GM03348 (cell line): Measurements from ENCODE around the gene CREB1.
A peak's percentile ranks its signal among the peaks of the same experiment; 100 is the strongest.
"Not testable (repeated sequence)": the region's sequence is repeated elsewhere in the genome, so short reads cannot be mapped to it uniquely, and the experiment has no call there.

Source experiments
- DNase-seq: peaks from one replicate; pipeline ENCODE4 v3.0.0; 2012; ENCODE audit warnings: low spot score

CREB1 gene

GRCh38 chr2:207617011-207617671 lies 87.4 kb downstream of the CREB1 start:
- DNase-seq = peak; percentile 73

DNA sequence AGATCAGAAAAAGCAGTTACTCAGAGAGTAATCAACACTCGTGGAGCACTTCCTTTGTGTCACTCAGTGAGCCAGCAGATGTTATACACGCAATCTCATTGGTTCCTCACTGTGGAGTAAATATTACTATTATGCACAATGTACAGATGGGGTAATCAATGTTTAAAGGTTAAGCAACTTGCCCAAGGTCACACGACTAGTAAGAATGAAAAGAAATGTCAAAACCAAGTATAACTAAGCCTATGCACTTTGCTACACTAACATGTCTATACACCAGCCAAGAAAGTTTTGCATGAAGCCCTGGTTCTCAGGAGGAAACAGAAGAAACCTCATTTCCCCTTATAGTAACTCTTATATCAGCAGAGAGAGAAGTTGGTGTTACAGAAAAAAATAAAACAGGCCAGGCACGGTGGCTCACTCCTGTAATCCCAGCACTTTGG lies 90.0 kb downstream of the CREB1 start:
- DNase-seq = no peak

- DNase-seq = no peak
Measured at GRCh38 chr2:207621501-207622039, 91.8 kb downstream of the CREB1 start.

DNA sequence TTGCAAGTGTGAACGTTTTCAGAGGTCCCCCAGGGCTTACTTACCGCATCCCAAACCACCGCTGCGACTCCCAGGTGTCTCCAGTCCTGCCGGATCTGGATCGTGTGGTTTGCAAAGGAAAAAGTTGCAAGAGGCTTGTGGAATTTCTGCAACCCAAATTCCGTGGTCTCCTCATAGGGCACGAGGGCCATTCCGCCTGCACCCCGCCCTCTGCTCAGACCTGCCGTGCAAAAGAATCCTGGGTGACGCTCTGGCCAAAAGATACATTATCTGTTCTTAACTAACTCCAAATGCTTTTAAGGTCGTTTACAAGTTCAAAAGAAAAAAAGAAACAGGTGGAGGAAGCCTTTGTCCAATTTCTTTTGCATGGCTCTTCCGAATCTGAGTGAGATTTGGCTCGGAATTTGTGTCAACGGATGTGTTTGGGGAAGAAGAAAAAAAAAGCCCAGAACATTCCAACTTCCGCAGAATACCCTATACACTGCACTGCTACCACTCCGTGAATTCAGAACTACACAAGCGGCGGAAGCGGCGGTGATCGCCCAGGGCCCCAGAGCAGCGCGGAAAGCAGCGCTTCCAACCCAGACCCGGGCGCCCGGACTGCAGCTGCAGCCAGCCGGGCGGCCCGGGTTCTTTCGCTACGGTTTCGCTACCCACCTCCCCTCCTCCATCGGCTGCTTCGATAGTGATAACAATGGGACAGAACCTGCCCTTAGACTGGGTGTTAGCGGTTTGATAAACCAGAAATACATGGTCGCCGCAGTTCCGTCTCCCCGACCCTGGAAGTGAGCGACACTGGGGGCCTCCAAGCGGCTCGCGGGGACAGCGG lies 94.6 kb downstream of the CREB1 start:
- DNase-seq = peak; percentile 74

- peak; percentile 95 for DNase-seq
Measured at GRCh38 chr2:207625014-207625907, 95.5 kb downstream of the CREB1 start, which contains the start of gene METTL21A. METTL21A (minus strand) TSS chr2:207625394; CDS start chr2:207624375, 1,019 bp downstream.

DNA sequence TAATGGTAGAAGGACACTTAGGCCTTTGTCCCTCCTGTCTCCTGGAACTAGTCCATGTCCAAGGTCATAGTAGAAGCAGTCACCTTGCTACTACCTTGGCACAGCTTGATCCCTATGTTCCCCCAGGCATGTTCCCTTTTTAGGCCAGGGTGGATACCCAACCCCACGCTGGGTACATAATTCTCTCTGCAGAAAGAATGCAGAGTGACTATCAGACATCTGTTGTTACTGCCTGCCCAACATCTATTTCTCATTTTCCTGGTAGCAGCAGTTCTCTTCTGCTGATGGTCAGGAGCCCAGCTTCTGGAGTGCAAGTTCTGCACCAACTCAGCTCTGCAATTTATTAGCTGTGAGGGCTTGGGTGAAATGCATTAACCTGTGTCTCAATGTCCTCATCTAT lies 99.8 kb downstream of the CREB1 start:
- DNase-seq = no peak

DNA sequence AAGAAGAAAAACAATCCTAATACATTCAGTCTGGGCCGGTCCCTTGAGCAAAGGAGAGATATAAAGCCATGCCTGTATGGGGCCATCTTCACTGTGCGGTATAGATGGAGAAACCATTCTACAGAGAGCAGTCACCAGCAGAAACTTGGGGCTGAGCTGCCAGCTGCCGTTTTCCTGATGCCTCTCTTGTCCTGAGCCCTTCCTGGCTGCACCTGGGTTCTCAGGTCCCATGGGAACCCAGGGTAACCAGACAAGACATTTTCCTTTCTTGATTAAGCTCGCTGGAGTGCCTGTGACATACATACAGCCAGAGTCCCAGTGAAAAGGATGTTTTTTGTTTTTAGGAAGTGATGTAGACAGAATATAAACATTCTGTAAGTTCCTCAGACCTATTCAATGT lies 100.7 kb downstream of the CREB1 start:
- DNase-seq = no peak

DNA sequence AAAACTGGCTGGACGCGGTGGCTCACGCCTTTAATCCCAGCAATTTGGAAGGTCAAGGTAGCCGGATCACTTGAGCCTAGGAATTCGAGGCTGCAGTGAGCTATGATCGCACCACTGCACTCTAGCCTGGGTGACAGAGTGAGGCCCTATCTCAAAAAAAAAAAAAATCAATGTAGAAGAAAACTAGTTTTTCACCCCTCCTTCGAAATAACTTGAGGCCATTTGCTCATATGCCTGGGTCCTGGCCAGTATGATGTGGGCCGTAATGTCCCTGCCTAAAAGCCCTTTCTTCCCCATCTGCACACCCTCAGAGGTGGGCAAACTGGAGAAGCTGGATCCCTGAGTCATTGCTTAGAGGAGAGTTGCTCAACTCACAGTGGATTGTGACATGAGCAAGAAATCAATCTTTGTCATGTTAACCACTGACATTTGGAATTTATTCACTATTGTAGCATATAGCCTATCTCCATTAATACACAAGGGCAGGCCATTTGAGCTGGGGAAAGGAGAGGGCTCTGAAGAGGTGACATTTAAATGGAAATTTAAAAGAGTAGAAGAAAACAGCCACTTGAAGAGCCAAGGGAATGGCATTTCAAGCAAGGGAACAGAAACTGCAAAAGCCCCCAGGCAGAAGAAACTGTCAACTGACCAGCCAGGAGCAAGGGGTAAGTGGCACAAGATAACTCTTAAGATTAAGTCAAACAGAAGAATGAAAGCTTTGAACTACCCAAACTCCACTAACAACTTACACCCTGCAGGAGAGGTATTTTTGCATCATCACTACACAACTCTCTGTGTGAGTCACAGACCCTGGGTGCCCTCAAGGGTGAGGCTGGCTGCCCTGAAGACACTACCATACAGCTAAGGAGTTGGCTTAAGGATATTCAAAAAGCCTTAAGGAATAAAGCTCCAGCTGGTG lies 103.1 kb downstream of the CREB1 start:
- DNase-seq = peak; percentile 33

DNA sequence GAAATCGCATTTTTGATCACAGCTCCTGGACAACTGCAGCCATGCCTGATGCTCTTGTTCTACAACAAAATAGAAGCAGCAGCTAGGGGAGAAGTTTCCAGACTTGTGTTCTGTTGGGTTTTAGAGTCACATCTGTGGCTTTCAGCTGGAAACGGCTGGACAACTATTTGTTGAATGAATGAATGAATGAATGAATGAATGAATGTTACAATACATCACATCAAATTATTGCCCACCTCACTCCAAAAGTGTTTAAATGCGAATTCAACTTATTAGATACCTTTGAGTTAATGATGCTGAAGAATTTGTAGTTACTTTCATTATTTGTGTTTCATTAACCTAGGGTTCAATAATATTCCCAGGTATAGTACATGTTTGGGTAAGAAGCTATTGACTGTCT lies 103.9 kb downstream of the CREB1 start:
- no peak for DNase-seq

DNA sequence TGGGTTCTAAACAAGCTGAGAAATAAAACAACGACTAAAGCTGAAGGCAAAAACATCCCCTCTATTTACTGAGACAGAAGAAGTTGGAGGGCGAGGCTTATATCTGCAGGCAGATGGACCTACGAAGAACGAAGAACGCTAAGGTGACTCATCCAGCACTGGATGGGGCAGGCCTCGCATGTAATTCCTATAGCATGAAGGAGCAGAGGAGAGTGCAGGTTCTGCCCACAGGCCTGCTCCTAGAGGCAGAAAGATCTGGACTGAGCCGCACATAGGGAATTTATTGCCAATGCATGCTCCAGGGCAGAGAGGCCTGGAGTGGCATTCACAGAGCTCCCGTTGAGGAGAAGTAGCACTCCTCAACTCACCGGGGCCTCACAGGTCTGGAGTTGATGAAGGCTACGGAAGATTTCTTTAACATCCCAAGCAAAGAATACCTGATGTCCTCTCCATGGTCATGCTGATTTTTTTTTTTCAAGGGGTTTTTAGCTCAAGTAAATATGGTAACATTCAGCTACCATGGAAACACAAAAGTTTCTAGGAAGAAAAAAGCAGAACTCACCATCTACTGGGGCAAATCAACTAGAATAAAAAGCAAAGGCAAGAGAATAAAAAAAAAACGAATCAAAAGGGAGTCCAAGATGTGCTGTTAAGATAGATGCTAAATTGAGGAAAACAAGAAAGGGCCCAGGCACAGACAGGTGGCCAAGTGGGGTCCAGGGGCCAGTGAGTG lies 105.9 kb downstream of the CREB1 start:
- DNase-seq = no peak

DNA sequence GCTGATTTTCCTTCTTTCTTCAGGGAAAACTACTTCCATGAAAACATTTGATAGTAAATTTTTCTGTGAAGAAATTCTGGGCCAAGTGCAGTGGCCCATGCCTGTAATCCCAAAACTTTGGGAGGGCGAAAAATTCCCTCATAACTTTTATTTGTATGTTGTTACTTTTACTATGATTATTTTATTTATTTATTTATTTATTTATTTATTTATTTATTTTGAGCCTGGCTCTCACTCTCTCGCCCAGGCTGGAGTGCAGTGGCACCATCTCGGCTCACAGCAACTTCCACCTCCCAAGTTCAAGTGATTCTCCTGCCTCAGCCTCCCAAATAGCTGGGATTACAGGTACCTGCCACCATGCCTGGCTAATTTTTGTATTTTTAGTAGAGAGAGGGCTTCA lies 109.5 kb downstream of the CREB1 start:
- not testable (repeated sequence) for DNase-seq

- no peak for DNase-seq
Measured at GRCh38 chr2:207640160-207640559, 110.4 kb downstream of the CREB1 start.

GRCh38 chr2:207640661-207641060 lies 110.9 kb downstream of the CREB1 start:
- DNase-seq = no peak

DNA sequence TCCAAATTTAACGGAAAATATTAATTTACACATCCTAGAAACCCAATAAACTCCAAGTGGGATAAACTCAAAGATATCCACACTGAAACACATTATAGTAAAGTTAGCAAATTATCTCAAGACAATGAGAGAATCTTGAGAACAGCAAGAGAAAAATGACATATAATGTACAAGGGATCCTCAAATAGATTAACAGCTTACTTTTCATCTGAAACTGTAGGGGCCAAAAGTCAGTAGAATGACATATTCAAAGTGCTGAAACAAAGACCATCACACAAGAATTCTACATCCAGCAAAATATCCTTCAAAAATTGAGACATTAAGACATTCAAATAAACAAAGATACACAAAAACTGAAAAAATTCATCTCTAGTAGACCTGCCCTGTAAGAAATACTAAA lies 114.1 kb downstream of the CREB1 start:
- DNase-seq = no peak

- not testable (repeated sequence) for DNase-seq
Measured at GRCh38 chr2:207646582-207646981, 116.8 kb downstream of the CREB1 start.
